Heart right ventricle (tissue), 16 donors: Measurements from ENCODE around the gene TLL2. TPM values are rescaled to one million over a fixed set of nuclear protein-coding genes. Genes with fewer than 3 reads are reported as not detected.

ENCODE experiments used
- ATAC-seq, 8 donors: fragments of 200-7000 bp; cut with Tn5 transposase; one replicate each; pipeline ENCODE4 v1.9.1; 2020; ENCODE audit warnings: mild to moderate bottlenecking in 8 of 8, moderate library complexity in 8 of 8, moderate number of reproducible peaks in 1 of 8
- DNase-seq, 2 donors: peaks; one replicate each; pipeline ENCODE4 v3.0.0-alpha.2; 2020
- H3K27ac ChIP-seq, 10 donors: fragments of 200-600 bp; sonication (generic) in 2 of 10; one replicate each; pipeline versions ENCODE4 v1.5.0 to v1.8.0; 2020 to 2022; ENCODE audit warnings: mild to moderate bottlenecking in 3 of 10
- H3K27me3 ChIP-seq, 7 donors: fragments of 200-600 bp; one replicate each; pipeline ENCODE4 v1.8.0; 2021 to 2022; ENCODE audit warnings: mild to moderate bottlenecking in 2 of 7
- H3K36me3 ChIP-seq, 9 donors: fragments of 200-600 bp; sonication (generic) in 1 of 9; one replicate each; pipeline versions ENCODE4 v1.5.0 to v1.8.0; 2020 to 2022; ENCODE audit warnings: mild to moderate bottlenecking in 2 of 9
- H3K4me1 ChIP-seq, 9 donors: fragments of 200-600 bp; sonication (generic) in 1 of 9; one replicate each; pipeline versions ENCODE4 v1.5.0 to v1.8.0; 2020 to 2022; ENCODE audit warnings: mild to moderate bottlenecking in 4 of 9
- H3K4me3 ChIP-seq, 10 donors: fragments of 200-600 bp; sonication (generic) in 2 of 10; one replicate each; pipeline versions ENCODE4 v1.5.0 to v1.8.0; 2020 to 2022; ENCODE audit warnings: mild to moderate bottlenecking in 7 of 10, moderate library complexity in 2 of 10
- H3K9me3 ChIP-seq, 11 donors: fragments of 200-600 bp in 10 of 11; sonication (generic) in 2 of 11; one replicate each; pipeline versions ENCODE4 v1.5.0 to v1.8.0; 2013 to 2022; ENCODE audit warnings: mild to moderate bottlenecking in 2 of 11, control low read depth in 1 of 11, moderate library complexity in 1 of 11
- CTCF ChIP-seq, 9 donors: fragments of 200-600 bp; sonication (generic) in 2 of 9; IDR thresholded peaks; one replicate each; pipeline versions ENCODE4 v1.5.0 to v1.8.0; 2021 to 2022; ENCODE audit warnings: antibody characterized with exemption in 9 of 9, mild to moderate bottlenecking in 5 of 9, moderate library complexity in 1 of 9
- WGBS, 2 donors: extraction: QIAGEN DNeasy Blood & Tissue Kit; methylation state at CpG; one replicate each; pipeline ENCODE4 v1.1.7; 2013; ENCODE audit warnings: inconsistent platforms in 1 of 2; 5-methylcytosine and 5-hydroxymethylcytosine counted together
- intact Hi-C, 10 donors: fragments of 100-400 bp; cut with DNase I; formaldehyde crosslinking; loops; one replicate each; pipeline versions ENCODE4 v1.11.1 to v1.14.2; 2022
- polyA plus RNA-seq, 2 donors: library from polyadenylated mRNA; stranded (reverse); fragments of 200-250 nt; gene quantifications; one replicate each; pipeline ENCODE4 v1.2.3, GENCODE V29; 2013
- total RNA-seq, 10 donors: library from RNA; stranded (reverse); fragmentation: NEBNext Ultra II Directional in 3 of 10; extraction: Animal tissue kit (Norgen Biotek cat#: 25700) in 3 of 10; gene quantifications; one replicate each; pipeline versions ENCODE4 v1.2.1 to v1.2.4, GENCODE V29; 2021 to 2023
- donor health status: Arrhythmogenic right ventricular cardiomyopathy.
- donor health status: ischemic (EF 13 %, LVEDD 7.1; RV severe dilation, severe dysfunction).
- donor health status: healthy with polysubstance abuse.
- donor health status: DM: no; HTN: yes; CAD: no.
- donor health status: DM: no; HTN: no; CAD: no.
- donor health status: ischemic (EF 25% LVEDD 6.9; RV normal size, moderate dysfunction).
- donor health status: ischemic (EF 25% LVEDD 5.7; RV mildly dilated, moderate dysfunction).
- donor health status: healthy.
- donor health status: DM: yes; HTN: yes; CAD: no.
- donor health status: Ischemic cardiomyopathy.
- donor health status: ischemic (EF 35%, LVEDD 5.7; RV mildly dilated, moderate dysfunction).
- donor health status: nonischemic (EF 11% LVEDD 7.7; RV severe dilation, severe dysfunction).
- donor health status: DM: yes; HTN: yes; CAD: no.
- donor health status: PGD.
- donor health status: ischemic (EF 29% LVEDD 5.4; RV normal size, mild dysfunction).
- donor health status: nonischemic (EF 23%, LVEDD 6.1; RV moderate dilation, normal function).

The TLL2 gene
- total and polyA plus RNA-seq, 12 donors = 2.3 to 9.2 (median 6.9) TPM

- ATAC-seq = no peak
- Histone ChIP-seq H3K27me3 (no peaks in the 10 kb centered on the region), H3K9me3 (no peaks in the 10 kb centered on the region), H3K4me1 (peaks cover 0 to 19% (median 9%) of the 10 kb centered on the region in 9 donors), H3K27ac (no peak overlapping the region), H3K36me3 (no peaks in the 10 kb centered on the region), H3K4me3 (no peak overlapping the region)
- no peak for DNase-seq
- intact Hi-C loops = no loop called here
- WGBS, 2 donors = 81 to 83% methylated on average over 12 of the region's 12 CpGs
- TF ChIP-seq CTCF (IDR thresholded peaks at IDR 0.05) = no peak
These were observed 63.1 kb downstream of the TLL2 start for GRCh38 chr10:96450529-96451207.

DNA sequence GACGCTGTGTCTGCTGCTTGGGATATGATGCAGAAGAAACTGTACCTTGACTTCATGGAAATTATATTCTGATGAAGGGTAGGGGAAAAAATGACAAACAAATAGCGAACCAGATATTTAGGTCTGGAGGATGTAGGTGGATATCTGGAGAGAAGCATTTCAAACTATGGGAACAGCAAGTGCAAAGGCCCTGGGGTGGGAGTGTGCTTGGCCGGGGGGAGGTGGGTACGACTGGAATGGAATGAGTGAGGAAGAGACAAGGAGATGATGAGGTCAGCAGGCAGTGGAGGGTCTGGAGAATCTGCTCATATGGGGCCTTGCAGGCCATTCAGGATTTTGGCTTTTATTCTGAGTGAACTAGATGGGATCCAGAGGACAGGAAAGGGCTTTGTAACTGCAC, 65.2 kb downstream of the TLL2 start:
- Histone ChIP-seq H3K4me3 (no peak overlapping the region), H3K4me1 (peaks cover 0 to 19% (median 9%) of the 10 kb centered on the region in 9 donors), H3K27me3 (no peaks in the 10 kb centered on the region), H3K36me3 (no peaks in the 10 kb centered on the region), H3K27ac (peak overlapping the region in 4 of 10 donors; percentile 1 to 57 (median 26)), H3K9me3 (no peaks in the 10 kb centered on the region)
- no peak for TF ChIP-seq CTCF (IDR thresholded peaks at IDR 0.05)
- 62 to 78% methylated on average over 4 of the region's 4 CpGs for WGBS, 2 donors
- intact Hi-C loops = loop anchor here in 1 of 10 donors (2.0 kb wide), 1 partner anchor 52 kb away; no protein-coding TSS in a partner anchor
- ATAC-seq = peak in 4 of 8 donors; percentile 3 to 20 (median 8)
- DNase-seq = no peak

- 42 to 59% methylated on average over 15 of the region's 15 CpGs for WGBS, 2 donors
- Histone ChIP-seq H3K9me3 (no peaks in the 10 kb centered on the region), H3K36me3 (no peaks in the 10 kb centered on the region), H3K4me1 (peaks cover 0 to 19% (median 9%) of the 10 kb centered on the region in 9 donors), H3K27ac (peak overlapping the region in 2 of 10 donors; percentile 42 to 43), H3K4me3 (no peak overlapping the region), H3K27me3 (no peaks in the 10 kb centered on the region)
- no peak for TF ChIP-seq CTCF (IDR thresholded peaks at IDR 0.05)
- intact Hi-C loops = loop anchor here in 1 of 10 donors (2.0 kb wide), 1 partner anchor 51 kb away; no protein-coding TSS in a partner anchor
- ATAC-seq (peak; percentile 86 to 92 (median 91)), DNase-seq (peak; percentile 76 to 79)
These were observed 65.7 kb downstream of the TLL2 start for GRCh38 chr10:96448021-96448457.

GRCh38 chr10:96446966-96447596, 66.6 kb downstream of the TLL2 start:
- intact Hi-C loops = no loop called here
- H3K4me1 ChIP-seq = peaks cover 0 to 23% (median 12%) of the 10 kb centered on the region in 9 donors
- TF ChIP-seq CTCF (IDR thresholded peaks at IDR 0.05) = no peak
- no peak overlapping the region for H3K4me3 ChIP-seq
- peak overlapping the region in 2 of 10 donors; percentile 42 to 43 for H3K27ac ChIP-seq
- no peaks in the 10 kb centered on the region for H3K36me3 ChIP-seq
- no peaks in the 10 kb centered on the region for H3K27me3 ChIP-seq
- H3K9me3 ChIP-seq = no peaks in the 10 kb centered on the region
- ATAC-seq (no peak), DNase-seq (no peak)
- 54 to 64% methylated on average over 10 of the region's 10 CpGs for WGBS, 2 donors
